HEK293T (cell line): ENCODE data around the gene ADIPOQ.

Experiments used
- CTCF ChIA-PET: fragments of 350-600 bp; formaldehyde crosslinking; extraction: SDS; loops from one replicate; lab custom pipeline; 2021; ENCODE audit warnings: antibody characterized with exemption, inconsistent platforms; lab: Yijun Ruan, JAX
- POLR2A ChIA-PET: fragments of 350-600 bp; formaldehyde crosslinking; extraction: SDS; loops from one replicate; lab custom pipeline; 2020; ENCODE audit warnings: antibody characterized with exemption, inconsistent platforms; lab: Yijun Ruan, JAX
- DNase-seq: peaks from one replicate; pipeline ENCODE4 v3.0.0; 2012; ENCODE audit warnings: mixed read lengths; ENCODE audit errors: extremely low spot score
- ARNT ChIP-seq: fragments of 450-650 bp; IDR thresholded peaks from 2 replicates; pipeline ENCODE4 v1.6.1; 2017; ENCODE audit warnings: mild to moderate bottlenecking
- BHLHE40 ChIP-seq: fragments of 450-650 bp; IDR thresholded peaks from 2 replicates; pipeline ENCODE4 v1.6.1; 2016; ENCODE audit warnings: mild to moderate bottlenecking, moderate library complexity, borderline replicate concordance
- CTBP1 ChIP-seq: fragments of 450-650 bp; IDR thresholded peaks from 2 replicates; pipeline ENCODE4 v1.6.1; 2016; ENCODE audit warnings: borderline replicate concordance
- ELF4 ChIP-seq: fragments of 450-650 bp; IDR thresholded peaks from 2 replicates; pipeline ENCODE4 v1.6.1; 2017; ENCODE audit warnings: antibody characterized with exemption
- FOXA1 ChIP-seq: fragments of 450-650 bp; IDR thresholded peaks from 2 replicates; pipeline ENCODE4 v1.6.1; 2016; ENCODE audit warnings: mild to moderate bottlenecking
- FOXK2 ChIP-seq: fragments of 450-650 bp; IDR thresholded peaks from 2 replicates; pipeline ENCODE4 v1.6.1; 2016; ENCODE audit warnings: mild to moderate bottlenecking
- FOXM1 ChIP-seq: fragments of 450-650 bp; IDR thresholded peaks from 2 replicates; pipeline ENCODE4 v1.6.1; 2017; ENCODE audit warnings: mild to moderate bottlenecking, borderline replicate concordance
- HDGF ChIP-seq: fragments of 450-650 bp; IDR thresholded peaks from 2 replicates; pipeline ENCODE4 v1.6.1; 2017; ENCODE audit warnings: antibody characterized with exemption, borderline replicate concordance
- L3MBTL2 ChIP-seq: fragments of 450-650 bp; conservative IDR thresholded peaks from 2 replicates; pipeline ENCODE4 v1.6.1; 2016; ENCODE audit warnings: mild to moderate bottlenecking
- LEF1 ChIP-seq: fragments of 450-650 bp; IDR thresholded peaks from 2 replicates; pipeline ENCODE4 v1.6.1; 2017; ENCODE audit warnings: mild to moderate bottlenecking, borderline replicate concordance
- NFRKB ChIP-seq: fragments of 450-650 bp; IDR thresholded peaks from 2 replicates; pipeline ENCODE4 v1.6.1; 2016; ENCODE audit warnings: mild to moderate bottlenecking, moderate library complexity
- SP1 ChIP-seq: fragments of 450-650 bp; IDR thresholded peaks from 2 replicates; pipeline ENCODE4 v1.6.1; 2017
- SUZ12 ChIP-seq: fragments of 450-650 bp; IDR thresholded peaks from 2 replicates; pipeline ENCODE4 v1.6.1; 2016; ENCODE audit warnings: mild to moderate bottlenecking
- TARDBP ChIP-seq: fragments of 450-650 bp; IDR thresholded peaks from 2 replicates; pipeline ENCODE4 v1.6.1; 2016
- ZNF384 ChIP-seq: fragments of 450-650 bp; IDR thresholded peaks from 2 replicates; pipeline ENCODE4 v1.6.1; 2016
- TF ChIP-seq, protein P1 (sequence below): fragments of 450-650 bp; IDR thresholded peaks from 2 replicates; pipeline ENCODE4 v1.6.1; 2016

The ADIPOQ gene

DNA sequence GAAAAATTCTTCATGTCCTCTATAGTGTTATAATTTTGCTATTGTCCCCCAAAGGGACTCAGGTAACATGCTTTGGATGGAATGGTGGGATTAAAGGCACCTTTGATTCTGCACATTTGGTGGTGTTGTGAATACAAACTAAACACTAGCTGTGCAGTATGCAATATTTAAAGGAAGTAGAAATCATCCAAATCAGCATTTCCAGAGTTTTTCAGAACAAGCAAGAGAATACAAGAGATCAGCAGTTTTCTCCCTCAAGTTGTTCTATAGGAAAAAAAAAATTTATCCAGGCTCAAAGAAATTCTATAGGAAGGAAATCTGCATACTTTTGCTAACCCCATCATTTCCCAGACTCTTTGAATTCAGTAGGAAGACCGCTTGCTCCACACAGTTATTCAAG lies 10.2 kb upstream of the ADIPOQ start:
- DNase-seq: no peak
- no peak for TF ChIP-seq BHLHE40
- POLR2A ChIA-PET: no interaction called here
- CTCF ChIA-PET: no interaction called here

- ChIA-PET CTCF (no interaction called here), POLR2A (interaction anchor here (0.6 kb wide), 1 partner anchor 57 kb away, joined by 3 read pairs; the partner anchor contains the start of gene EIF4A2)
- no peak for DNase-seq
- TF ChIP-seq LEF1: no peak
Measured at GRCh38 chr3:186839874-186840641, 2.5 kb upstream of the ADIPOQ start.

- ChIA-PET POLR2A (no interaction called here), CTCF (interaction anchor here (0.5 kb wide), 1 partner anchor 298 kb away, joined by 3 read pairs; the partner anchor contains the start of gene RPL39L)
- DNase-seq: no peak
- TF ChIP-seq NFRKB (no peak), ELF4 (no peak), HDGF (no peak), ARNT (no peak), TARDBP (no peak), ZNF384 (no peak), FOXA1 (no peak), L3MBTL2 (no peak), SUZ12 (no peak), CTBP1 (no peak), SP1 (no peak), BHLHE40 (no peak), FOXK2 (no peak), LEF1 (no peak), FOXM1 (no peak)
- TF ChIP-seq, protein P1, sequence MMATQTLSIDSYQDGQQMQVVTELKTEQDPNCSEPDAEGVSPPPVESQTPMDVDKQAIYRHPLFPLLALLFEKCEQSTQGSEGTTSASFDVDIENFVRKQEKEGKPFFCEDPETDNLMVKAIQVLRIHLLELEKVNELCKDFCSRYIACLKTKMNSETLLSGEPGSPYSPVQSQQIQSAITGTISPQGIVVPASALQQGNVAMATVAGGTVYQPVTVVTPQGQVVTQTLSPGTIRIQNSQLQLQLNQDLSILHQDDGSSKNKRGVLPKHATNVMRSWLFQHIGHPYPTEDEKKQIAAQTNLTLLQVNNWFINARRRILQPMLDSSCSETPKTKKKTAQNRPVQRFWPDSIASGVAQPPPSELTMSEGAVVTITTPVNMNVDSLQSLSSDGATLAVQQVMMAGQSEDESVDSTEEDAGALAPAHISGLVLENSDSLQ: no peak
Measured at GRCh38 chr3:186841620-186842019, 890 bp upstream of the ADIPOQ start.

- ChIA-PET CTCF (no interaction called here), POLR2A (no interaction called here)
- no peak for DNase-seq
- TF ChIP-seq, protein P1: no peak
- TF ChIP-seq FOXA1: no peak
- TF ChIP-seq ZNF384: no peak
- no peak for TF ChIP-seq SUZ12
- no peak for TF ChIP-seq ELF4
- no peak for TF ChIP-seq ARNT
- TF ChIP-seq TARDBP: no peak
- no peak for TF ChIP-seq SP1
- TF ChIP-seq FOXK2: no peak
- TF ChIP-seq L3MBTL2: no peak
- no peak for TF ChIP-seq BHLHE40
- TF ChIP-seq CTBP1: no peak
Measured at GRCh38 chr3:186843039-186843432, 526 bp downstream of the ADIPOQ start.

DNA sequence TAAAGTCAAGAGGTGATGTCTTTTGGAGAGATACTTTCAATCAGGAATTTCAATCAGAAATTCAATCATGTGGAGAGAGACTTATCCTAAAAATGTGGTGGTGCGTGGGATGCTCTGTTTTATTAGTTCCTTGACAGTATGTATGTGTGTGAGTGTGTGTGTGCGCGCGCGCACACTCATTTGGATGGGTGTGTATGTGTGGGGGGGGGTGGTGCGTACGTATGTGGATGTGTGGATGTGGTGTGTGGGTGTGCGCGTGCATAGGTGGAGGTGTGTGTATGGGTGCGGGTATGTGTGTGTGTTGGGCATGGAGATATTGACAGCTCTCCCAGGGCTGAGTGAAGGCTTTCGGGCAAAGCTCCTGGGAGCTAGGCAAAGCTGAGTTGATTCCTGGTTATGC lies 2.4 kb downstream of the ADIPOQ start:
- ChIA-PET CTCF (interaction anchor here (0.6 to 0.7 kb wide), 2 partner anchors 23 to 78 kb away, joined by 3 to 5 read pairs; no protein-coding TSS in a partner anchor), POLR2A (no interaction called here)
- no peak for TF ChIP-seq ZNF384
- no peak for DNase-seq

- ChIA-PET POLR2A (no interaction called here), CTCF (no interaction called here)
- no peak for TF ChIP-seq SUZ12
- no peak for TF ChIP-seq TARDBP
- no peak for TF ChIP-seq LEF1
- no peak for TF ChIP-seq SP1
- no peak for TF ChIP-seq FOXK2
- no peak for TF ChIP-seq FOXA1
- no peak for TF ChIP-seq BHLHE40
- no peak for DNase-seq
Measured at GRCh38 chr3:186845756-186846155, 3.2 kb downstream of the ADIPOQ start.

DNA sequence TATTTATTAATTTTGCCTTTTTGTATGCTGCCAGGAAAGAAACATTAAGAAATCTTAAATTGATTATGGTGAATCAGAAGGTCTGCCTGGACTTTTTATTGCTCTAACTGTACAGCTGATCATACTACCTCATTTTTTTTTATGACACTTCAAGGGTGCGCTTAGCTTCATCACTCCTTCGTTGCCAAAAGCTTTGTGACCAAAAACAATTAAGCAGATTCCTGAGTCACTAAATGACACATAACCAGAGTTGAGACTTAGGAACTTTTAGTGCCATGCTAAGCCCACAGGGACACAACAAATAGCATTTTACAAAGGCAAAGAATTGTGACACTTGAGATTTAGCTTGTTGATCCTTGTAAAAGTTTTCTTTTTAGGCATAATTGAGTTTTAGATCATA lies 4.9 kb downstream of the ADIPOQ start:
- CTCF ChIA-PET: interaction anchor here (0.9 kb wide), 1 partner anchor 318 kb away, joined by 5 read pairs; no protein-coding TSS in a partner anchor
- POLR2A ChIA-PET: no interaction called here

More for the DNA sequence above, 4.9 kb downstream of the ADIPOQ start:
- no peak for DNase-seq
- TF ChIP-seq FOXA1 (no peak), LEF1 (no peak)
